ENCODE data around the gene METTL26.

DNA sequence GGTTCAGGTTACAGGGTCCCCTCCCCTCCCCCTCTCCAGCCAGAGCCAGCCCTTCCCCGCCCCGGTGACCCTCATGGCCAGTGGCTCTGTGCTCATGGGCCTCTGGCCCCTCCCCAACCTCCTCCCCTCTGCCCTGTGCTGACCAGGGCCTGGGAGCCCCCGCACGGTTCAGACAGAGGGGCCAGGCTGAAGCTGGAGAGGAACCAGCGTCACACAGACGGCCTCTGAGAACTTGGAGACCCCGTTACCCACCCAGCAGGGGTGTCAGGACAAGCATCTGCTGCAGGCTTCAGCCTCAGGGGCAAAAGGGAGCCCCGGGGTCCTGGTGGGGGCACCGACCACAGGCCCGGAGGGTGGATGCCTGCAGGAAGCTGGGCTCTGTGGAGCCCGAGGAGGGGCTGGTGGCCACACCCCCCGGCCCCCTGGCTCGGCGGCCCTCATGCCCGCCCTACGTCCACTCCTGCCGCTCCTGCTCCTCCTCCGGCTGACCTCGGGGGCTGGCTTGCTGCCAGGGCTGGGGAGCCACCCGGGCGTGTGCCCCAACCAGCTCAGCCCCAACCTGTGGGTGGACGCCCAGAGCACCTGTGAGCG, 5.2 kb downstream of the METTL26 start, which contains the start of gene WFIKKN1:
- no peak for TF ChIP-seq EZH2 (IDR thresholded peaks at IDR 0.05)
- no peak for TF ChIP-seq POLR2AphosphoS5 (IDR thresholded peaks at IDR 0.05; ENCODE audit: borderline replicate concordance, low read depth, low read length)
